HAP-1 (cell line): ENCODE measurements around the gene NOC4L.

Experiments
- DNase-seq, 2 experiments: peaks; one replicate each; pipeline ENCODE4 v3.0.0-alpha.2; 2016 to 2020; ENCODE audit warnings: low spot score in 2 of 2
- H3K27me3 ChIP-seq: fragments of 250-450 bp; sonication (Bioruptor Pico); 2 replicates; pipeline ENCODE4 v1.5.1; 2020; ENCODE audit warnings: low read depth, mild to moderate bottlenecking, moderate library complexity
- H3K36me3 ChIP-seq: fragments of 250-450 bp; sonication (Bioruptor Pico); replicated peaks from 2 replicates; pipeline ENCODE4 v1.5.1; 2020; ENCODE audit warnings: mild to moderate bottlenecking
- H3K4me1 ChIP-seq: fragments of 250-450 bp; sonication (Bioruptor Pico); 2 replicates; pipeline ENCODE4 v1.5.1; 2020; ENCODE audit warnings: mild to moderate bottlenecking
- H3K4me3 ChIP-seq: fragments of 250-450 bp; sonication (Bioruptor Pico); 2 replicates; pipeline ENCODE4 v1.5.1; 2020; ENCODE audit warnings: mild to moderate bottlenecking, moderate library complexity
- H3K9me3 ChIP-seq: fragments of 250-450 bp; sonication (Bioruptor Pico); 2 replicates; pipeline ENCODE4 v1.5.1; 2020; ENCODE audit warnings: mild to moderate bottlenecking, moderate library complexity
- in situ Hi-C: fragments of 300-500 bp; cut with MboI; formaldehyde crosslinking; loops from 3 replicates; pipeline ENCODE4 v1.14.3; 2020; ENCODE audit warnings: low sequenced_read_pairs, inconsistent platforms, mixed read lengths

NOC4L gene

GRCh38 chr12:132168311-132169031 lies 24.2 kb downstream of the NOC4L start:
- peaks cover 15% of the 10 kb centered on the region for H3K27me3 ChIP-seq
- H3K4me1 ChIP-seq = no peaks in the 10 kb centered on the region
- no peaks in the 10 kb centered on the region for H3K9me3 ChIP-seq
- H3K36me3 ChIP-seq = no peaks in the 10 kb centered on the region
- in situ Hi-C loops = loop anchor here (25.0 kb wide), 1 partner anchor 394 kb away; no protein-coding TSS in a partner anchor
- no peak overlapping the region for H3K4me3 ChIP-seq
- DNase-seq = no peak

- in situ Hi-C loops = loop anchor here (25.0 kb wide), 1 partner anchor 393 kb away; no protein-coding TSS in a partner anchor
- H3K27me3 ChIP-seq = peaks cover 12% of the 10 kb centered on the region
Observed at GRCh38 chr12:132169376-132169775, 25.1 kb downstream of the NOC4L start.

GRCh38 chr12:132170094-132170636 lies 25.9 kb downstream of the NOC4L start:
- DNase-seq = no peak
- Histone ChIP-seq H3K4me1 (no peaks in the 10 kb centered on the region), H3K27me3 (peaks cover 17% of the 10 kb centered on the region), H3K4me3 (no peak overlapping the region), H3K9me3 (no peaks in the 10 kb centered on the region), H3K36me3 (no peaks in the 10 kb centered on the region)
- in situ Hi-C loops = loop anchor here (25.0 kb wide), 1 partner anchor 392 kb away; no protein-coding TSS in a partner anchor

More at GRCh38 chr12:132169376-132169775, 25.1 kb downstream of the NOC4L start:
- no peak for DNase-seq
- H3K36me3 ChIP-seq = no peaks in the 10 kb centered on the region
- no peak overlapping the region for H3K4me3 ChIP-seq
- H3K9me3 ChIP-seq = no peaks in the 10 kb centered on the region
- H3K4me1 ChIP-seq = no peaks in the 10 kb centered on the region

GRCh38 chr12:132170637-132171292 lies 26.5 kb downstream of the NOC4L start:
- Histone ChIP-seq H3K4me3 (no peak overlapping the region), H3K4me1 (no peaks in the 10 kb centered on the region), H3K27me3 (peaks cover 17% of the 10 kb centered on the region), H3K36me3 (no peaks in the 10 kb centered on the region), H3K9me3 (no peaks in the 10 kb centered on the region)
- in situ Hi-C loops = loop anchor here (25.0 kb wide), 1 partner anchor 392 kb away; no protein-coding TSS in a partner anchor
- no peak for DNase-seq

- Histone ChIP-seq H3K27me3 (peaks cover 17% of the 10 kb centered on the region), H3K4me3 (no peak overlapping the region), H3K36me3 (no peaks in the 10 kb centered on the region), H3K9me3 (no peaks in the 10 kb centered on the region), H3K4me1 (no peaks in the 10 kb centered on the region)
- in situ Hi-C loops = loop anchor here (25.0 kb wide), 1 partner anchor 391 kb away; no protein-coding TSS in a partner anchor
- DNase-seq = no peak
Observed at GRCh38 chr12:132171293-132171967, 27.2 kb downstream of the NOC4L start.

- no peaks in the 10 kb centered on the region for H3K36me3 ChIP-seq
- DNase-seq = no peak
Observed at GRCh38 chr12:132171968-132172521, 27.8 kb downstream of the NOC4L start.

GRCh38 chr12:132172619-132173018 lies 28.4 kb downstream of the NOC4L start:
- Histone ChIP-seq H3K9me3 (no peaks in the 10 kb centered on the region), H3K36me3 (no peaks in the 10 kb centered on the region), H3K4me1 (no peaks in the 10 kb centered on the region), H3K4me3 (no peak overlapping the region), H3K27me3 (peaks cover 20% of the 10 kb centered on the region)
- no peak for DNase-seq
- in situ Hi-C loops = loop anchor here (25.0 kb wide), 1 partner anchor 390 kb away; no protein-coding TSS in a partner anchor

More at GRCh38 chr12:132171968-132172521, 27.8 kb downstream of the NOC4L start:
- Histone ChIP-seq H3K4me3 (no peak overlapping the region), H3K9me3 (no peaks in the 10 kb centered on the region), H3K4me1 (no peaks in the 10 kb centered on the region), H3K27me3 (peaks cover 17% of the 10 kb centered on the region)
- in situ Hi-C loops = loop anchor here (25.0 kb wide), 1 partner anchor 390 kb away; no protein-coding TSS in a partner anchor

- H3K9me3 ChIP-seq = no peaks in the 10 kb centered on the region
- no peaks in the 10 kb centered on the region for H3K4me1 ChIP-seq
- in situ Hi-C loops = loop anchor here (25.0 kb wide), 1 partner anchor 389 kb away; no protein-coding TSS in a partner anchor
- H3K36me3 ChIP-seq = no peaks in the 10 kb centered on the region
- no peak for DNase-seq
- H3K4me3 ChIP-seq = no peak overlapping the region
- H3K27me3 ChIP-seq = peaks cover 21% of the 10 kb centered on the region
Observed at GRCh38 chr12:132173135-132174014, 29.1 kb downstream of the NOC4L start.

- Histone ChIP-seq H3K27me3 (peaks cover 29% of the 10 kb centered on the region), H3K36me3 (no peaks in the 10 kb centered on the region), H3K4me1 (no peaks in the 10 kb centered on the region), H3K4me3 (no peak overlapping the region), H3K9me3 (no peaks in the 10 kb centered on the region)
- in situ Hi-C loops = loop anchor here (25.0 kb wide), 1 partner anchor 388 kb away; no protein-coding TSS in a partner anchor
- no peak for DNase-seq
Observed at GRCh38 chr12:132174015-132174838, 30.0 kb downstream of the NOC4L start.

- Histone ChIP-seq H3K4me1 (no peaks in the 10 kb centered on the region), H3K4me3 (no peak overlapping the region), H3K27me3 (peaks cover 35% of the 10 kb centered on the region), H3K9me3 (no peaks in the 10 kb centered on the region), H3K36me3 (no peaks in the 10 kb centered on the region)
- no peak for DNase-seq
- in situ Hi-C loops = loop anchor here (25.0 kb wide), 1 partner anchor 387 kb away; no protein-coding TSS in a partner anchor
Observed at GRCh38 chr12:132174839-132175490, 30.7 kb downstream of the NOC4L start.

GRCh38 chr12:132175496-132176384 lies 31.5 kb downstream of the NOC4L start:
- in situ Hi-C loops = no loop called here
- DNase-seq = no peak
- Histone ChIP-seq H3K4me1 (no peaks in the 10 kb centered on the region), H3K27me3 (peaks cover 36% of the 10 kb centered on the region), H3K4me3 (no peak overlapping the region), H3K36me3 (no peaks in the 10 kb centered on the region), H3K9me3 (no peaks in the 10 kb centered on the region)
